GM21723 (cell line): ENCODE results near the gene TSHZ2.
"Not testable (repeated sequence)": the region's sequence is repeated elsewhere in the genome, so short reads cannot be mapped to it uniquely, and the experiment has no call there.

ENCODE experiments used
- ATAC-seq: cut with Tn5 transposase; IDR thresholded peaks from one replicate; pipeline ENCODE4 v1.9.1; 2021; ENCODE audit warnings: mild to moderate bottlenecking, moderate library complexity; ENCODE audit not compliant: unreplicated experiment

Gene TSHZ2

DNA sequence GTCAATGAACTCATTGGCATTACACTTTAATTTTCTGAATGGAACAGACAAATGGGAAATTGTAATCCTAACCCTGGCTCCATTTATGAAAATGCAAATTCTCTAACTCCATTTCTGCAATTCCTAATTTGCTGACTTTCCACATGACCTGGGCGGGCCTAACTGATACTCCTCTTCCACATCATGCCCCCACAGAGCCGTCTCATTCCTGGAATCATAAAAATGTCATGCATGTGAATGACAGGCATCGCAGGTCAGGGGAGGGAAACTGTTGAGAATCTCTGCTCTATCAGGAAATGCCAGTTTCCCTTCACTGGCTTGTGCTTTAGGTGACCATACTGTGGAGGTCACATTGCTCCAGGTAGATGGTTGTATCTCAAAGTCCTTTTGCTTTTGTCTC is 456.4 kb downstream of the TSHZ2 start:
- no peak for ATAC-seq

GRCh38 chr20:53428996-53429395 is 456.8 kb downstream of the TSHZ2 start:
- no peak for ATAC-seq

DNA sequence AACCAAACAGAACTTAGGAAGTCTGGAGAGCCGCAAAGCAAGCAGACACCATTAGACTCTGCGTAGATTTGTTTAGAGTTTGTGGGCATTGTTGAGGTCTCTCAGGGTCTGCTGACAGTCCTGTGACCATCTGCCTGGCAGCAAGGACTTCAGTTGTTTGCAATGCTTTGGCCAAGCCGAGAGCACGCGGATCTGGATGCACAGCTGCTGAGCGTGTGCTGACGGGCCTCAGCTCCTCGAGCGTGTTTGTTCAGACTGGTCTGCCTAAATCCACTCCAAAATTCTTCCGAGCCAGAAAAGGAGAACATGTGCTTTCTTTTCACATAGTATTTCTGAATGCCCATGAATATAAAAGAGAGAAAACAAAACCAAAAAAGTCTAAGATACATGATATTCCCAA is 462.5 kb downstream of the TSHZ2 start:
- no peak for ATAC-seq

DNA sequence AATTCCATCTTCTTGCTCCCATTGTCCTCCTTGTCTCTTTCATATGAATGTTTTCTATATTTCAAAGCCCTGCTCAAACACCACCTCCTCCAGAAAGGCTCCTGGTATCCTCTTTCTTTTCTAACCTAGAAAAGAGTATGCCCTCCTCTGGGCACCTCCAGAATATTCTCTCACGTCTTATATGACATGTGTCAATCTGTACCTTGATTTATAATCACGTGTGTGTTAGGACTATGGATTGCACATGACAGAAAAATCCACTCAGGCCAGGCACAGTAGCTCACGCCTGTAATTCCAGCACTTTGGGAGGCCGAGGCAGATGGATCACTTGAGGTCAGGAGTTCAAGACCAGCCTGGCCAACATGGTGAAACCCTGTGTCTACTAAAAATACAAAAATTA is 464.8 kb downstream of the TSHZ2 start:
- not testable (repeated sequence) for ATAC-seq

GRCh38 chr20:53438368-53438767 is 466.2 kb downstream of the TSHZ2 start:
- ATAC-seq, result no peak

GRCh38 chr20:53439046-53439445 is 466.9 kb downstream of the TSHZ2 start:
- ATAC-seq, result no peak

- ATAC-seq, result no peak
Observed at GRCh38 chr20:53439616-53440015, 467.5 kb downstream of the TSHZ2 start.

- no peak for ATAC-seq
Observed at GRCh38 chr20:53444401-53445149, 472.4 kb downstream of the TSHZ2 start.

DNA sequence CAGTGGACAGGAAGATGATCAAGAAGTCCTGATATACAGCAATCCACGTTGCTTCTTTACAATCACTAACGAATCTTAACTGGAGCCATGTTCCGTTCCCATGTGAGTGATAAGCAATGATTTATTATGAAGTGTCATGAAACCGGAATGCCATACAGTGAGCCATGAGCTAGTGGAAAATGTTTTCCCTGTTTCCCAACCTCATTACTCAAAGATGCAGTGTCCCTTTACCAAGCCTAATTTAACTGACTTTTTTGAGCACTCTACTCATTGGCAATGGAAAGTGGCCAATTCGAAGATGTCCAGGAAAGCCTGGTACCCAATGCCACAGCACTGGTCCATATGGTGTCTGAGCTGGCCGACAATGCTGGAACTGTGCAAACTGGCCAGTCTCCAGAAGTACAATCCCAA is 473.2 kb downstream of the TSHZ2 start:
- no peak for ATAC-seq

DNA sequence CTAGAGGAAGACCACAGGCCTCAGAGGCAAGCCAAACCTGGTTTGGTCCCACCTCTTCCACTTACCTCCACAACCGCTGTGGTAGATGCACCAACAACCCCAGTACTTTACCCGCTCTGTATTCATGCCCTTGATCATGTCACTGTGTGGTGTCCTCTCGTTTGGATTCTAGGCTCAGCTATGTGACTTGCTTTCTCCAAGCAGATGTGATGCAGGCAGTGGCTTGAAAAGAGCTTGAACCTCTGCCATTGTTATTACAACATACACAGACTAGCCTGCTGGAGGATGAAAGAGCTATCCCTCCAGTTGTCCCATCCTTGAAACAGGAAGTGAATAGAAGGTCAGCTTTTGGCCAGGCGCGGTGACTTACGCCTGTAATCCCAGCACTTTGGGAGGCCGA is 473.8 kb downstream of the TSHZ2 start:
- no peak for ATAC-seq

DNA sequence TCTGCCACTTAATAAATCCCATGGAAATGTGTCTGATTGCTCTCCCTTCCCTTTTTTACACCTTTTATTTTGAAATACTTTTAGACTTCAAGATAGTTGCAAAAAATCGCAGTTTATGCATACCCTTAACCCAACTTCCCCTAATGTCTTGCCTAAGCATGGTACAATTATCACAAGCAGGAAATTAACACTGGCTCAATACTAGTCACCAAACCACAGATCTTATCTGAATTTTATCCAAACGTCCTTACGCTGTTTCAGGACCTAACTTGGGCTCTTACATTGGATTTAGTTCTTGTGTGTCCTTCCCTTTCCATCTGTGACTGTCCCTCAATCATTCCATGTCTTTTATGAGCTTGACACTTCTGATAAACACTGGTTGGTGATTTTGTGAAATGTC is 475.2 kb downstream of the TSHZ2 start:
- ATAC-seq, result no peak

DNA sequence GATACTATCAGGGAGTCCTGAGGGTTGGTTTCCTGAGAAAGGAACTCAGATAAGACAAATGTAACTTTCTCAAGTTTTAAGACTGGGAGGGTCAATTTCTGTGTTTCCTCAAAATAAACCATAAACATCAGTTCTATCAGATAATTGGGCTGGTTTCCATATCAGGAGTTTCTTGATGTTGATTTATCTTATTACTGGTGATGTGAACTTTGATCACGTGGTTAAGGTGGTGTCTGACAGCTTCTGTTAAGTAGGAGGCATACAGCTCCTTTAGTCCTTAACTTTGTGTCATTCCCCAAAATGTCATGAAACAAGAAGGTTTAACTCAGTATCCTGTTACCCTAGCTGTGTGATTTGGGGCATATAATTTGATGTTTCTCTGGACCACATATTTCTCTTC is 476.3 kb downstream of the TSHZ2 start:
- no peak for ATAC-seq

GRCh38 chr20:53448875-53449274 is 476.7 kb downstream of the TSHZ2 start:
- ATAC-seq, result no peak

DNA sequence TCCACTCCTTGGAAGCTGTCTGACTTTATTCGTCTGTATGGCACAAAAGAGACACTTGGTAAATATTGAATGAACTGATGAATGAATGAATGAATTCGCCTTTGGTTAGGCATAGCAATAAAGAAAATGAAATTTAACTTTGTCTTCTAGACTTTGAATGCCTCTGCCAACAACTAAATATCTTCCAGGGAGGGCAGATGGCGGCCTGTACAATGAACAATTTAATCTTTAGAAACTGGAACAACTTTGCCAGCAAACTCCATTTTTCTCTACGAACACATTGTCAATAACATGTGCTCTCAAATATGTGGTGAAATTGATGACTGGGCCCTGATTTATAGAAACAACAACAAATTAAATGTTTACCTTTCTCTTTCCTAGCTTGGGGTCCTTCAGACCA is 480.9 kb downstream of the TSHZ2 start:
- no peak for ATAC-seq

GRCh38 chr20:53454675-53455276 is 482.6 kb downstream of the TSHZ2 start:
- ATAC-seq, result no peak

DNA sequence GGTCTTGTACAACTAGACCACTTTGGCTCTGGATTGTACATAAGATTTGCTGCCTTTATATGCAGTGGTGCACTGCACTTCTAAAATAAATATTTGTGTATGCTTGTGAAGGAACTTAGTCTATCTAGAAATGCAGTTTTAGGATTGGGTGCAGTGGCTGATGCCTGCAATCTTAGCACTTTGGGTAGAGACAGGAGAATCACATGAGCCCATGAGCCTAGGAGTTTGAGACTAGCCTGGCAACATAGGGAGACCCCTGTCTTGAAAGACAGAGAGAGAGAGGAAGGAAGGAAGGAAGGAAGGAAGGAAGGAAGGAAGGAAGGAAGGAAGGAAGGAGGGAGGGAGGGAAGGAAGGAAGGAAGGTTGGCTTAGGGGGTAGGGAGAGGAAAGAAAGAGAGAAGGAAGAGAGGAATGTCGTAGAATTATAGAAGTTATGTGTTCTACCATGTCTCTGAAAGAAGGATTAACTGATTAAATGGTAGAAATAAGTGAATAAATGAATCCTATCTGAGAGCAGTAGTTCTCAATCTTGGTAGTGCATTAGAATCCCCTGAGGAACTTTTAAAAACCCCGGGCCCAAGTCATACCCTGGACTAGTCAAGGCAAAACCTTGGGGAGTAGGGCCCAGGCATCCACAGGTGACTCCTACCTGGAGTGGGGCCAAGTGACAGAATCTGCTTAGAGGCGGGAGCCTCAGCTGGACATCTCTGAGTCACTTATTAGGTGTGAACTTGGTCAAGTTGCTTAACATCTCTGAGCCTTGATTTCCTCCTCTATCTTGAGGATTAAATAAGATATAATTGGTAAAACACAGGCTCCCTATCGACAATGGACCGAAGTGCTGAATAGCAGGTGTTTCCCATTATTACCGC is 491.2 kb downstream of the TSHZ2 start:
- no peak for ATAC-seq

- no peak for ATAC-seq
Observed at GRCh38 chr20:53466279-53466678, 494.1 kb downstream of the TSHZ2 start.

DNA sequence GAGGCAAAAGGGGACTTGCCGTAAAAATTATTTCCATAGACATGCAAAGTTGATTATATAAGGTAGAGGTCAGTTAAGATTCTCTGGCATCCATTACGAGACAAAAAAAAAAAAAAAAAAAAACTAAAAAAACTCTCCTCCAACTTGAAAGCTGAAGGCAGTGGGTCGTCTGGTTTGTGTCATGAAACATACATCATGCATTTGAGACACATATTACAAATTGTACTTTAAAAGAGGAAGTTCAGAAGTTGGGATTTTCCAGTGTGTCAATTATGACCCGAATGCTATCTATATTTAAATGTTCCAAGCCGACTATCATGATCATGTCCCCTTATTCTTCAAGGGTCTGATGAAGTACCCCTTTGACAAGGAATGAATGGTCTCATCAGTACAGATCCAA is 496.4 kb downstream of the TSHZ2 start:
- ATAC-seq, result no peak

GRCh38 chr20:53472859-53473258 is 500.7 kb downstream of the TSHZ2 start:
- ATAC-seq, result not testable (repeated sequence)

DNA sequence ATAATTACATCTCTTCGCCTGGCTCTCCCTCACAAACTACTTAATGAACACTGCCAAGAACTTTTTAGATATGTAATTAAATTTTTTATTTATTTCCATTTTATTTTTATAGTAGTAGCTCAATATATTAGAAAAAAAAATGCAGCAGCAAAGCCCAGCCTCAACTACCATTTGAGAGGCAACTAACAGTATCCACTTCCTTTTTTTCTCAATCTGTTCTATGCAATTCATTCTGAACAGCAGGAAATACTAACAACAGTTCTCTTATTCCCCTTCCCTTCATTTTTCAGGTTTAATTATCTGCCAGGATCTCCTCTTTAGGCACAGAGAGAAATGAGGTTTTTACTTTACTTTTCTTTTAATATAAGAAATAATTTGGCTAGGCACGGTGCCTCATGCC is 508.8 kb downstream of the TSHZ2 start:
- no peak for ATAC-seq

GRCh38 chr20:53487461-53488200 is 515.5 kb downstream of the TSHZ2 start:
- no peak for ATAC-seq
